NT2/D1 (cell line): ENCODE results near the gene ARSB.

Experiments used
- YY1 ChIP-seq: IDR thresholded peaks from 2 replicates; pipeline ENCODE4 v1.6.1; 2011; ENCODE audit not compliant: insufficient read length, insufficient read depth
- ZNF274 ChIP-seq: IDR thresholded peaks from 2 replicates; pipeline ENCODE4 v1.6.1; 2011; ENCODE audit warnings: mild to moderate bottlenecking, low read depth, low read length

DNA sequence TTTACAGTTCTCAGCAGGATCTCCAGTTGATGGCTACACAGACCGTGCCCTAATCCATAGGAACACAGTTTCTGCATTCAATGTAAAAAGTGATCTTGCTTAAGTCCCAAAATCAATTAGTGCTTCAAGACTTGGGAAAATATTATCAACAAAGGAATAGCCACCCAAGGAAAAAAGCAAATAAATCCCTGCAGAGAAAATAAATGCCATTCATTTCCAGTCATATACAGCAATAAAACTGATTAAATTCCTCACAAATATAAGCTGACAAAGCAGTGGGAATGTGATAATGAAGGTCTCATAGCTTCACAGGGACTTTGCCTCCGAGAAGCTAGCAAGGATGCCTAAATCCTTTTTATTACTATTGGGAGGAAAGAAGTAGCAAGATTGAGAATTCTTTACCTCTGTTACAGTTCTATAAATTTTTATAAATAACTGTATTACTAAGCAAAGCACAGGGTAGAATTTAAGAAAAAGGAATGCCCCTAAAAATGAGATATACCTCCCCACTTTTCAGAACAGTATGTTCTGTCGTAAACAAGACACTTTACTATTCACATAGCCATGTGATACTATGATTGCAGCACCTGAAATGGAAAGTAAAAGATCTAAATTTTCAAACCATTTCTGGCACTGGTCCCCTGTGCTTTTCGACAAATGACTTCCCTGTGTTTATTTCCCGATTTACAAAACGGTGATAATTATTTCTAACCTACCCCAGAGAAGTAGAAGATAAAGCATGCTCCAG, 59.8 kb downstream of the ARSB start:
- TF ChIP-seq YY1 = no peak
- no peak for TF ChIP-seq ZNF274
